H1 (cell line): ENCODE results near the gene SPTY2D1. TPM values are rescaled to one million over a fixed set of nuclear protein-coding genes. Genes with fewer than 3 reads are reported as not detected.

Experiments used
- CTCF ChIA-PET: fragments of 300-600 bp; sonication (Branson Sonifier 250); formaldehyde crosslinking; loops from one replicate; lab custom pipeline; 2021; ENCODE audit not compliant: partially characterized antibody; lab: Charles Lee
- POLR2A ChIA-PET: fragments of 300-600 bp; sonication (Branson Sonifier 250); formaldehyde crosslinking; loops from one replicate; lab custom pipeline; 2021; ENCODE audit warnings: inconsistent platforms; ENCODE audit not compliant: partially characterized antibody; lab: Charles Lee
- DNase-seq, 2 experiments: peaks; one replicate each; pipeline versions ENCODE4 v3.0.0 to v3.0.0-alpha.2; 2010 to 2022; ENCODE audit warnings: low spot score in 2 of 2, low read depth in 1 of 2, mixed read lengths in 1 of 2
- FAIRE-seq: peaks from 2 replicates; lab custom pipeline; 2011; peaks lifted over from hg19 to GRCh38; lab: Jason Lieb, UNC
- H2AFZ ChIP-seq: 2 replicates; pipeline ENCODE4 v1.8.1; 2012; ENCODE audit warnings: low read length, inconsistent platforms
- H2AK5ac ChIP-seq: 2 replicates; pipeline ENCODE4 v1.6.1; 2013; ENCODE audit warnings: low read depth, low read length
- H2BK120ac ChIP-seq: replicated peaks from 2 replicates; pipeline ENCODE3; 2013; ENCODE audit warnings: low read depth, low read length, inconsistent platforms
- H2BK12ac ChIP-seq: 2 replicates; pipeline ENCODE4 v1.6.1; 2013; ENCODE audit warnings: low read depth, low read length
- H2BK15ac ChIP-seq: 2 replicates; pipeline ENCODE4 v1.6.1; 2013; ENCODE audit warnings: low read length
- H2BK20ac ChIP-seq: 2 replicates; pipeline ENCODE4 v1.6.1; 2013; ENCODE audit warnings: low read length
- H2BK5ac ChIP-seq: 2 replicates; pipeline ENCODE4 v1.6.1; 2013; ENCODE audit warnings: low read depth, low read length
- H3K14ac ChIP-seq: 2 replicates; pipeline ENCODE4 v1.6.1; 2013; ENCODE audit warnings: inconsistent platforms; ENCODE audit not compliant: insufficient read length
- H3K18ac ChIP-seq: 2 replicates; pipeline ENCODE4 v1.6.1; 2013; ENCODE audit warnings: low read length; ENCODE audit errors: extremely low read depth
- H3K23ac ChIP-seq: 2 replicates; pipeline ENCODE4 v1.6.1; 2013; ENCODE audit warnings: inconsistent platforms; ENCODE audit not compliant: insufficient read length
- H3K23me2 ChIP-seq: 2 replicates; pipeline ENCODE4 v1.6.1; 2013; ENCODE audit warnings: low read depth, low read length
- H3K27ac ChIP-seq: 2 replicates; pipeline ENCODE4 v1.6.1; 2011; ENCODE audit warnings: low read depth, low read length, inconsistent platforms
- H3K27me3 ChIP-seq, 4 experiments: replicated peaks in 1 of 4; 1 replicate in 1 of 4; 2 replicates in 3 of 4; pipeline versions ENCODE4 v1.6.1 to v1.8.1; 2011 to 2013; ENCODE audit warnings: low read length in 3 of 4, mild to moderate bottlenecking in 3 of 4, inconsistent platforms in 2 of 4, mixed read lengths in 2 of 4, moderate library complexity in 1 of 4; ENCODE audit not compliant: control insufficient read depth in 3 of 4, insufficient read depth in 3 of 4; ENCODE audit errors: extremely low read depth in 1 of 4
- H3K36me3 ChIP-seq, 4 experiments: 2 replicates each; pipeline versions ENCODE4 v1.6.1 to v1.8.1; 2011 to 2013; ENCODE audit warnings: mild to moderate bottlenecking in 4 of 4, low read length in 3 of 4, moderate library complexity in 2 of 4, control low read depth in 1 of 4, inconsistent platforms in 1 of 4; ENCODE audit not compliant: insufficient read depth in 4 of 4, control insufficient read depth in 2 of 4
- H3K4ac ChIP-seq: replicated peaks from 2 replicates; pipeline ENCODE3; 2013; ENCODE audit warnings: low read length, low read depth, mixed read lengths, inconsistent platforms; ENCODE audit not compliant: insufficient read length
- H3K4me1 ChIP-seq, 4 experiments: replicated peaks in 1 of 4; 1 replicate in 1 of 4; 2 replicates in 3 of 4; pipeline versions ENCODE4 v1.6.1 to v1.8.1; 2011 to 2013; ENCODE audit warnings: low read length in 3 of 4, inconsistent platforms in 2 of 4, mixed read lengths in 1 of 4; ENCODE audit not compliant: insufficient read depth in 4 of 4, control insufficient read depth in 3 of 4
- H3K4me2 ChIP-seq, 2 experiments: 2 replicates each; pipeline versions ENCODE4 v1.6.1 to v1.8.1; 2011 to 2013; ENCODE audit warnings: low read depth in 2 of 2, low read length in 2 of 2, control low read depth in 1 of 2, inconsistent platforms in 1 of 2, mild to moderate bottlenecking in 1 of 2; ENCODE audit not compliant: insufficient read depth in 1 of 2
- H3K4me3 ChIP-seq, 4 experiments: fragments of 200-600, 300-600 bp in 1 of 4; sonication (generic), shearing (Covaris generic), sonication (Bioruptor Twin) in 1 of 4; 2 replicates each; pipeline versions ENCODE4 v1.5.1 to v1.8.1; 2011 to 2016; ENCODE audit warnings: low read length in 4 of 4, low read depth in 3 of 4, control low read depth in 2 of 4, inconsistent platforms in 2 of 4, mild to moderate bottlenecking in 2 of 4, mixed read lengths in 1 of 4, moderate library complexity in 1 of 4; ENCODE audit not compliant: insufficient read depth in 2 of 4; ENCODE audit errors: extremely low read depth in 1 of 4
- H3K56ac ChIP-seq: replicated peaks from 2 replicates; pipeline ENCODE3; 2013; ENCODE audit warnings: low read depth, mild to moderate bottlenecking, mixed read lengths, low read length, inconsistent platforms; ENCODE audit not compliant: insufficient read length
- H3K79me1 ChIP-seq: 2 replicates; pipeline ENCODE4 v1.6.1; 2013; ENCODE audit warnings: low read depth, low read length, control low read depth
- H3K79me2 ChIP-seq, 2 experiments: 2 replicates each; pipeline versions ENCODE4 v1.6.1 to v1.8.1; 2012 to 2013; ENCODE audit warnings: low read length in 2 of 2, mild to moderate bottlenecking in 2 of 2, inconsistent platforms in 1 of 2; ENCODE audit not compliant: insufficient read depth in 2 of 2, control insufficient read depth in 1 of 2
- H3K9ac ChIP-seq, 4 experiments: replicated peaks in 1 of 4; 1 replicate in 1 of 4; 2 replicates in 3 of 4; pipeline versions ENCODE4 v1.6.1 to v1.8.1; 2011 to 2013; ENCODE audit warnings: low read depth in 3 of 4, low read length in 3 of 4, control low read depth in 2 of 4, mild to moderate bottlenecking in 2 of 4, moderate library complexity in 2 of 4, inconsistent platforms in 1 of 4; ENCODE audit errors: extremely low read depth in 1 of 4
- H3K9me3 ChIP-seq, 2 experiments: 2 replicates each; pipeline versions ENCODE4 v1.6.1 to v1.8.1; 2012 to 2013; ENCODE audit warnings: mild to moderate bottlenecking in 2 of 2, moderate library complexity in 2 of 2, control low read depth in 1 of 2, inconsistent platforms in 1 of 2, low read depth in 1 of 2, low read length in 1 of 2, mixed read lengths in 1 of 2; ENCODE audit not compliant: insufficient read depth in 2 of 2
- H4K20me1 ChIP-seq, 2 experiments: replicated peaks in 1 of 2; 2 replicates each; pipeline versions ENCODE3 to v1.8.1; 2011 to 2013; ENCODE audit warnings: inconsistent platforms in 2 of 2, low read length in 2 of 2, mild to moderate bottlenecking in 1 of 2; ENCODE audit not compliant: insufficient read depth in 2 of 2, control insufficient read depth in 1 of 2
- H4K5ac ChIP-seq: 2 replicates; pipeline ENCODE4 v1.6.1; 2013; ENCODE audit warnings: low read length, low read depth, mixed read lengths, inconsistent platforms; ENCODE audit not compliant: insufficient read length
- H4K8ac ChIP-seq: 2 replicates; pipeline ENCODE4 v1.8.0; 2013; ENCODE audit warnings: mild to moderate bottlenecking, moderate library complexity, low read length, inconsistent platforms; ENCODE audit not compliant: insufficient read depth; ENCODE audit errors: extremely low read depth
- H4K91ac ChIP-seq: replicated peaks from 2 replicates; pipeline ENCODE3; 2013; ENCODE audit warnings: low read length, mixed read lengths, inconsistent platforms; ENCODE audit not compliant: insufficient read length
- ATF3 ChIP-seq: IDR thresholded peaks from 2 replicates; pipeline ENCODE4 v1.6.1; 2011; ENCODE audit warnings: low read depth, mild to moderate bottlenecking, low read length; ENCODE audit not compliant: insufficient read depth
- BACH1 ChIP-seq: IDR thresholded peaks from 2 replicates; pipeline ENCODE4 v1.6.1; 2012; ENCODE audit warnings: low read length, improper control_type of control experiment
- CREB1 ChIP-seq: IDR thresholded peaks from 2 replicates; pipeline ENCODE4 v1.6.1; 2012; ENCODE audit warnings: inconsistent platforms
- MAFK ChIP-seq: IDR thresholded peaks from 2 replicates; pipeline ENCODE4 v1.6.1; 2012; ENCODE audit warnings: low read depth, mild to moderate bottlenecking, improper control_type of control experiment, low read length
- POU5F1 ChIP-seq: IDR thresholded peaks from 2 replicates; pipeline ENCODE4 v1.6.1; 2011; ENCODE audit warnings: low read depth, mild to moderate bottlenecking, low read length, moderate library complexity
- TAF1 ChIP-seq: IDR thresholded peaks from 2 replicates; pipeline ENCODE4 v1.6.1; 2011; ENCODE audit warnings: mild to moderate bottlenecking, low read depth, low read length
- WGBS, 2 experiments: shearing (Covaris generic) in 1 of 2; methylation state at CpG; one replicate each; pipeline versions ENCODE4 v1.1.6 to v1.1.7; 2013 to 2015; ENCODE audit warnings: low lambda C conversion rate in 2 of 2, mixed read lengths in 2 of 2, inconsistent platforms in 1 of 2, low coverage in 1 of 2, missing lambda C conversion rate in 1 of 2; ENCODE audit not compliant: insufficient replicate concordance in 2 of 2, insufficient coverage in 1 of 2, insufficient read length in 1 of 2; ENCODE audit errors: extremely low coverage in 1 of 2, missing lambda C conversion rate in 1 of 2; 5-methylcytosine and 5-hydroxymethylcytosine counted together
- polyA plus RNA-seq, 7 experiments: library from polyadenylated mRNA; depleted of rRNA in 3 of 7; stranded (reverse) in 5 of 7; unstranded in 2 of 7; fragments of >200 nt in 5 of 7; fragments of 200-250 nt in 2 of 7; gene quantifications; 1 replicate in 5 of 7; 2 replicates in 1 of 7; 4 replicates in 1 of 7; pipeline versions ENCODE4 v1.2.1 to v1.2.3, GENCODE V29; 2011 to 2013; ENCODE audit warnings: missing spikeins in 2 of 7, mixed read lengths in 2 of 7
- total RNA-seq: library from RNA; stranded (reverse); fragmentation: NEBNext Ultra II Directional; extraction: Animal tissue kit (Norgen Biotek cat#: 25700); gene quantifications from 2 replicates; pipeline ENCODE4 v1.2.1, GENCODE V29; 2021

SPTY2D1 gene
- total and polyA plus RNA-seq, 2 of the 8 experiments (the other 6 are each of a cell fraction or from before 2014, with no cell fraction given), result 4.9 to 17.6 TPM

GRCh38 chr11:18608376-18608775, 25.8 kb downstream of the SPTY2D1 start:
- FAIRE-seq (no peak), DNase-seq (no peak)
- Histone ChIP-seq H3K18ac (no peak overlapping the region), H2BK12ac (no peak overlapping the region), H3K9ac (no peak overlapping the region), H3K27me3 (no peaks in the 10 kb centered on the region), H2AFZ (no peak overlapping the region), H3K4me3 (no peak overlapping the region), H3K14ac (no peak overlapping the region), H4K8ac (no peak overlapping the region), H4K91ac (no peak overlapping the region), H2BK15ac (no peak overlapping the region), H3K23ac (no peak overlapping the region), H4K5ac (no peak overlapping the region), H3K4me1 (no peaks in the 10 kb centered on the region), H4K20me1 (peaks cover 0 to 2% of the 10 kb centered on the region in 2 experiments), H3K9me3 (no peaks in the 10 kb centered on the region), H3K23me2 (no peaks in the 10 kb centered on the region), H3K4me2 (no peak overlapping the region), H3K79me2 (no peaks in the 10 kb centered on the region), H2BK120ac (no peak overlapping the region), H2AK5ac (no peak overlapping the region), H3K79me1 (no peaks in the 10 kb centered on the region), H3K27ac (no peak overlapping the region), H2BK5ac (no peak overlapping the region), H3K36me3 (peaks cover 0 to 32% (median 11%) of the 10 kb centered on the region in 4 experiments; a peak in 6 of 8 replicates), H3K4ac (no peak overlapping the region), H2BK20ac (no peak overlapping the region), H3K56ac (no peak overlapping the region)
- ChIA-PET CTCF (no interaction called here), POLR2A (no interaction called here)
- 91% methylated on average over 3 of the region's 3 CpGs; no CpG with 5 or more reads in 1 of the 2 experiments for WGBS, 2 experiments
- no peak for TF ChIP-seq MAFK
- TF ChIP-seq CREB1, result no peak
- TF ChIP-seq ATF3, result no peak
- TF ChIP-seq BACH1, result no peak
- no peak for TF ChIP-seq TAF1
- no peak for TF ChIP-seq POU5F1
